K562 (cell line): ENCODE measurements around the gene TMEM39A. TPM values are rescaled to one million over a fixed set of nuclear protein-coding genes. Genes with fewer than 3 reads are reported as not detected.

Experiments
- ATAC-seq: fragments of 200-7000 bp; cut with Tn5 transposase; 3 replicates; pipeline ENCODE4 v1.9.1; 2020; ENCODE audit warnings: moderate library complexity
- BruUV-seq: library from RNA; stranded (reverse); fragments of 400-500 nt; replicated peaks from 2 replicates; lab custom pipeline; 2021; lab: Mats Ljungman, UMichigan
- CTCF ChIA-PET: fragments of 300-600 bp; formaldehyde crosslinking; extraction: SDS; loops from one replicate; lab custom pipeline; 2021; ENCODE audit warnings: low intra/inter-chr PET ratio; lab: Yijun Ruan, JAX
- POLR2A ChIA-PET: fragments of 300-600, 350-650 bp; sonication (Branson Sonifier 250); formaldehyde crosslinking; extraction: SDS; loops from one replicate; lab custom pipeline; 2021; ENCODE audit warnings: antibody characterized with exemption, inconsistent platforms; lab: Yijun Ruan, JAX
- DNase-seq, 4 experiments: peaks; one replicate each; pipeline versions ENCODE4 v3.0.0 to v3.0.0-alpha.2; 2011 to 2018; ENCODE audit warnings: low spot score in 3 of 4, mixed read lengths in 3 of 4; ENCODE audit errors: extremely low read depth in 1 of 4
- FAIRE-seq: peaks from 2 replicates; lab custom pipeline; 2011; peaks lifted over from hg19 to GRCh38; lab: Jason Lieb, UNC
- H2AFZ ChIP-seq: 2 replicates; pipeline ENCODE4 v1.6.0; 2011; ENCODE audit warnings: low read depth, low read length, control low read depth, inconsistent platforms
- H3K27ac ChIP-seq: fragments of 200-600 bp; 3 replicates; pipeline ENCODE4 v1.8.0; 2011; ENCODE audit warnings: low read depth, mild to moderate bottlenecking, control low read depth, inconsistent platforms, low read length, moderate library complexity, mixed read lengths; ENCODE audit errors: extremely low read depth
- H3K27me3 ChIP-seq, 2 experiments: fragments of 300-600 bp in 1 of 2; 2 replicates in 1 of 2; 3 replicates in 1 of 2; pipeline versions ENCODE4 v1.6.0 to v1.8.0; 2011; ENCODE audit warnings: inconsistent platforms in 2 of 2, low read length in 2 of 2, mild to moderate bottlenecking in 1 of 2, mixed read lengths in 1 of 2, moderate library complexity in 1 of 2; ENCODE audit not compliant: control insufficient read depth in 2 of 2, insufficient read depth in 2 of 2
- H3K36me3 ChIP-seq: fragments of 300-600 bp; 3 replicates; pipeline ENCODE4 v1.8.0; 2011; ENCODE audit warnings: mild to moderate bottlenecking, low read length, inconsistent platforms; ENCODE audit not compliant: control insufficient read depth, insufficient read depth
- H3K4me1 ChIP-seq, 2 experiments: fragments of 200-600 bp in 1 of 2; replicated peaks in 1 of 2; 2 replicates in 1 of 2; 3 replicates in 1 of 2; pipeline versions ENCODE4 v1.5.1 to v1.8.0; 2011; ENCODE audit warnings: inconsistent platforms in 2 of 2, low read length in 2 of 2, mild to moderate bottlenecking in 1 of 2, mixed read lengths in 1 of 2, moderate library complexity in 1 of 2; ENCODE audit not compliant: control insufficient read depth in 2 of 2, insufficient read depth in 2 of 2
- H3K4me2 ChIP-seq: 2 replicates; pipeline ENCODE4 v1.6.1; 2011; ENCODE audit warnings: low read length, control low read depth, inconsistent platforms, mixed read lengths; ENCODE audit not compliant: insufficient read depth
- H3K4me3 ChIP-seq: fragments of 200-600 bp; sonication (generic), shearing (Covaris generic); 2 replicates; pipeline ENCODE4 v1.5.1; 2016; ENCODE audit warnings: control low read depth, inconsistent platforms
- H3K79me2 ChIP-seq: fragments of 200-600 bp; 3 replicates; pipeline ENCODE4 v1.8.0; 2011; ENCODE audit warnings: low read length, inconsistent platforms; ENCODE audit not compliant: control insufficient read depth, insufficient read depth
- H3K9ac ChIP-seq, 2 experiments: 2 replicates each; pipeline versions ENCODE4 v1.6.0 to v1.6.1; 2011; ENCODE audit warnings: low read depth in 2 of 2, low read length in 2 of 2, control low read depth in 1 of 2, inconsistent platforms in 1 of 2, mild to moderate bottlenecking in 1 of 2, mixed read lengths in 1 of 2; ENCODE audit not compliant: insufficient read depth in 1 of 2
- H3K9me1 ChIP-seq: one replicate; pipeline ENCODE4 v1.6.0; 2011; ENCODE audit warnings: inconsistent platforms, mild to moderate bottlenecking, low read length, moderate library complexity; ENCODE audit not compliant: control insufficient read depth, insufficient read depth
- H3K9me3 ChIP-seq: replicated peaks from 2 replicates; pipeline ENCODE4 v1.5.1; 2011; ENCODE audit warnings: low read depth, low read length, inconsistent platforms; ENCODE audit not compliant: control insufficient read depth, insufficient read depth
- H4K20me1 ChIP-seq: replicated peaks from 2 replicates; pipeline ENCODE4 v1.6.1; 2011; ENCODE audit warnings: low read length, inconsistent platforms, mixed read lengths; ENCODE audit not compliant: control insufficient read depth, insufficient read depth
- MLX ChIP-seq, 2 experiments: fragments of 450-650 bp in 1 of 2; sonication (generic) in 1 of 2; formaldehyde crosslinking; conservative IDR thresholded peaks; 2 replicates each; pipeline versions ENCODE4 v1.4.0 to v1.8.1; 2020 to 2022; ENCODE audit warnings: mild to moderate bottlenecking in 1 of 2, missing genetic modification reagents in 1 of 2
- MTF1 ChIP-seq: fragments of 250-450 bp; sonication (Bioruptor Pico); IDR thresholded peaks from 2 replicates; pipeline ENCODE4 v1.9.0; 2021; ENCODE audit warnings: moderate library complexity, mild to moderate bottlenecking, inconsistent platforms, borderline replicate concordance
- TGIF2 ChIP-seq: sonication (generic); formaldehyde crosslinking; IDR thresholded peaks from 2 replicates; pipeline ENCODE4 v1.8.1; 2022; ENCODE audit warnings: mild to moderate bottlenecking, missing genetic modification reagents, moderate library complexity
- THRA ChIP-seq: fragments of 450-650 bp; IDR thresholded peaks from 2 replicates; pipeline ENCODE4 v1.6.1; 2017; ENCODE audit warnings: mild to moderate bottlenecking, moderate library complexity
- ZNF212 ChIP-seq: fragments of 450-650 bp; formaldehyde crosslinking; IDR thresholded peaks from 2 replicates; pipeline ENCODE4 v1.4.0; 2020; ENCODE audit warnings: mild to moderate bottlenecking
- ZNF253 ChIP-seq: fragments of 250-450 bp; sonication (Bioruptor Pico); conservative IDR thresholded peaks from 2 replicates; pipeline ENCODE4 v1.6.1; 2021; ENCODE audit warnings: mild to moderate bottlenecking
- WGBS: fragments of 100-300 bp; shearing (Covaris generic); methylation state at CpG from one replicate; pipeline ENCODE4 v1.1.6; 2016; ENCODE audit warnings: low coverage, mixed read lengths; ENCODE audit not compliant: insufficient coverage; ENCODE audit errors: missing lambda C conversion rate; 5-methylcytosine and 5-hydroxymethylcytosine counted together
- in situ Hi-C: fragments of 300-500 bp; cut with MboI; formaldehyde crosslinking; loops from 4 replicates; pipeline ENCODE4 v1.15.0; 2018; ENCODE audit warnings: inconsistent platforms, mixed read lengths
- intact Hi-C: fragments of 100-400 bp; cut with micrococcal nuclease; formaldehyde crosslinking; loops from 2 replicates; pipeline ENCODE4 v1.14.2; 2022
- polyA plus RNA-seq, 8 experiments: library from polyadenylated mRNA; depleted of rRNA in 4 of 8; stranded (reverse) in 5 of 8; unstranded in 3 of 8; fragments of >200 nt; fragmentation: Nextera tagmentation in 2 of 8; fragmentation: Illumina TruSeq in 1 of 8; extraction: Ambion mirVana in 2 of 8; extraction: Trizol in 1 of 8; gene quantifications; 2 replicates each; pipeline versions ENCODE4 v1.2.1 to v1.2.3, GENCODE V29; 2011 to 2014; ENCODE audit warnings: inconsistent platforms in 1 of 8, missing spikeins in 1 of 8
- total RNA-seq, 7 experiments: library from RNA; depleted of rRNA in 6 of 7; stranded (reverse); fragments of >200 nt in 6 of 7; fragmentation: Illumina TruSeq in 2 of 7; extraction: Trizol in 2 of 7; gene quantifications; 2 replicates each; pipeline versions ENCODE4 v1.2.1 to v1.2.3, GENCODE V29; 2011 to 2021; ENCODE audit warnings: low replicate concordance in 1 of 7

The TMEM39A gene
- total and polyA plus RNA-seq, 9 of the 15 experiments (the other 6 are each of a cell fraction or from before 2014, with no cell fraction given) = 12.0 to 41.5 (median 15.4) TPM

- peaks cover 83% of the 10 kb centered on the region for H3K36me3 ChIP-seq
Observed at GRCh38 chr3:119453822-119454221, 9.6 kb downstream of the TMEM39A start.

More at GRCh38 chr3:119453822-119454221, 9.6 kb downstream of the TMEM39A start:
- no peaks in the 10 kb centered on the region for H3K9me1 ChIP-seq
- H3K9ac ChIP-seq = no peak overlapping the region
- FAIRE-seq (no peak), ATAC-seq (no peak), DNase-seq (no peak)
- no peak overlapping the region for H2AFZ ChIP-seq
- CTCF ChIA-PET = no interaction called here
- no peaks in the 10 kb centered on the region for H4K20me1 ChIP-seq
- no peak overlapping the region for H3K4me3 ChIP-seq
- H3K27me3 ChIP-seq = no peaks in the 10 kb centered on the region
- H3K4me2 ChIP-seq = no peak overlapping the region
- POLR2A ChIA-PET = interaction anchor here (0.6 to 2.8 kb wide), 3 partner anchors 10 to 72 kb away, joined by 3 to 7 read pairs (median 3); partner anchors contain the start of gene TMEM39A
- H3K4me1 ChIP-seq = no peaks in the 10 kb centered on the region
- TF ChIP-seq THRA (no peak), MTF1 (CRISPR knock-in tag) (no peak), ZNF212 (CRISPR knock-in tag) (no peak), ZNF253 (CRISPR knock-in tag) (no peak), MLX (CRISPR knock-in tag; conservative IDR thresholded peaks at IDR 0.05) (no peak), TGIF2 (CRISPR knock-in tag) (no peak)
- no peaks in the 10 kb centered on the region; the same call in 2 of the 3 replicates for H3K79me2 ChIP-seq
- BruUV-seq = no TSS peak
- H3K27ac ChIP-seq = no peak overlapping the region
- WGBS = 33% methylated on average over 1 of the region's 1 CpG
- in situ Hi-C loops = no loop called here
- H3K9me3 ChIP-seq = no peaks in the 10 kb centered on the region
- intact Hi-C loops = no loop called here
